ENCODE measurements around the gene CUL4A. TPM values are rescaled to one million over a fixed set of nuclear protein-coding genes. Genes with fewer than 3 reads are reported as not detected.

Gene CUL4A
- total and polyA plus RNA-seq, 9 of the 15 experiments (the other 6 are each of a cell fraction or from before 2014, with no cell fraction given), result 21.1 to 92.0 (median 63.2) TPM

DNA sequence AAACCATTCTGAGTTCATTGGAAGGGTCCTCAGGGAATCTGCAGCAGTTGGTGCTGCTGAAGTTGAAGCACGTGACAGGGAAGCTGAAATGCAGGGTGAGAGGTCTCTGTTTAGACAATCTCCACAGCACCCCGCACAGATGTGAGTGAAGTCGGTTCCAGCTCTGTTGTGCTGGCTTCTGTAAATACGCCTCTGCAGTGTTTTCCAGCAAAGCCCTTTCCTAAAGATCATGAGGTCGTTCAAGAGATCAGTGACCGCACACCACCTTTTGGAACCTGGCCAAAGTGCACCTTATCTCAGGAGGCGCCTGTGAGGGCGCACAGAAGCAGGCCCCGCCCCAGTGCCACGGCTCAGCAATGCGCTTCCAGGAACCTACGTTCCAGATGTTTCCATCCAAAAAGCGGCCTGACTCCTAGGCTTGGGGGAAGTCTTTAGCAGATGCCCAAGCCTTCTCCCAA lies 10.8 kb downstream of the CUL4A start (continued):
- TF ChIP-seq NR2C1 (IDR thresholded peaks at IDR 0.05) (no peak), NR2C1 (tag; IDR thresholded peaks at IDR 0.05) (peak; percentile 28; the same call in 1 of the 2 replicates), HNRNPUL1 (IDR thresholded peaks at IDR 0.05; ENCODE audit: low read length) (no peak), ELF4 (CRISPR knock-in tag; IDR thresholded peaks at IDR 0.05) (no peak), ZEB2 (IDR thresholded peaks at IDR 0.05) (peak; percentile 43; the same call in 1 of the 2 replicates), ZNF217 (CRISPR knock-in tag; IDR thresholded peaks at IDR 0.05) (no peak), SIX5 (IDR thresholded peaks at IDR 0.05; ENCODE audit: borderline replicate concordance in 1 of 2, insufficient read depth in 1 of 2, low read depth in 1 of 2, low read length in 2 of 2) (no peak), ESRRB (CRISPR knock-in tag; IDR thresholded peaks at IDR 0.05; ENCODE audit: borderline replicate concordance) (no peak), DACH1 (IDR thresholded peaks at IDR 0.05; ENCODE audit: partially characterized antibody) (no peak), FOXJ2 (tag; IDR thresholded peaks at IDR 0.05) (no peak), BHLHE40 (IDR thresholded peaks at IDR 0.05; ENCODE audit: low read length) (peak; percentile 90), ZNF232 (CRISPR knock-in tag; IDR thresholded peaks at IDR 0.05) (no peak), ZNF23 (CRISPR knock-in tag; IDR thresholded peaks at IDR 0.05) (no peak), CBX1 (IDR thresholded peaks at IDR 0.05; ENCODE audit: low read depth) (no peak), MAZ (CRISPR knock-in tag; conservative IDR thresholded peaks at IDR 0.05 in 1 of 2, IDR thresholded peaks at IDR 0.05 in 1 of 2) (peak in 1 of 2 experiments; percentile 47; a peak in 2 of 4 replicates), BCOR (IDR thresholded peaks at IDR 0.05) (peak; percentile 35; the same call in 1 of the 2 replicates), ZNF764 (CRISPR knock-in tag; IDR thresholded peaks at IDR 0.05; ENCODE audit: low read depth) (no peak), MCM2 (IDR thresholded peaks at IDR 0.05; ENCODE audit: low read depth) (no peak), SIRT6 (IDR thresholded peaks at IDR 0.05; ENCODE audit: low read depth, low read length) (no peak), MYNN (IDR thresholded peaks at IDR 0.05) (peak; percentile 70; the same call in 1 of the 2 replicates), MYNN (CRISPR knock-in tag; IDR thresholded peaks at IDR 0.05) (no peak), TEAD2 (tag; IDR thresholded peaks at IDR 0.05) (no peak), NFE2L1 (tag; IDR thresholded peaks at IDR 0.05; ENCODE audit: borderline replicate concordance, low read depth) (no peak), USF2 (CRISPR knock-in tag; IDR thresholded peaks at IDR 0.05) (peak; percentile 51), PCBP2 (IDR thresholded peaks at IDR 0.05; ENCODE audit: low read depth, low read length, poor library complexity, severe bottlenecking) (no peak), CUX1 (CRISPR knock-in tag; IDR thresholded peaks at IDR 0.05) (no peak), RBM14 (IDR thresholded peaks at IDR 0.05; ENCODE audit: borderline replicate concordance, insufficient read depth, low read depth, low read length) (no peak)

All from K562 (cell line).